AG10803 (cell line): ENCODE measurements around the gene KYAT1.

Experiments
- DNase-seq: peaks from one replicate; pipeline ENCODE4 v3.0.0; 2010; ENCODE audit warnings: low read depth
- H3K4me3 ChIP-seq: 2 replicates; pipeline ENCODE4 v1.5.1; 2011; ENCODE audit warnings: mild to moderate bottlenecking, low read length, control low read depth
- TF ChIP-seq, protein P1 (sequence below): conservative IDR thresholded peaks from 2 replicates; pipeline ENCODE4 v1.5.1; 2011; ENCODE audit warnings: mild to moderate bottlenecking, low read length, control low read depth, inconsistent platforms

Gene KYAT1

DNA sequence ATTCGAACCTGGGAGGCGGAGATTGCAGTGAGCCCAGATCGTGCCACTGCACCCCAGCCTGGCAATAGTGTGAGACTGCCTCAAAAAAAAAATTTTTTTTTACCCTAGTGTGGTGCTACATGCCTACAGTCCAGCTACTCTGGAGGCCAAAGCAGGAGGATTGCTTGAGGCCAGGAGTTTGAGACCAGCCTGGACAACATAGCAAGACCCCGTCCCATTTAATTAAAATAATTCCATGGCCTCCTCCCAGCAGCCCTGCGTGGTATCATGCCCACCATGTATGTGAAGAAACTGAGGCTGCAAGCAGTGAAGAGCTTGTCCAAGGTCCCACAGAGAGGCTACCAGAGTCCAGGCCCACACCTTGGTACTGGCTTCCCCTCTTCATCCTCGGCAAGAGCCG lies 19.6 kb upstream of the KYAT1 start:
- TF ChIP-seq, protein P1, sequence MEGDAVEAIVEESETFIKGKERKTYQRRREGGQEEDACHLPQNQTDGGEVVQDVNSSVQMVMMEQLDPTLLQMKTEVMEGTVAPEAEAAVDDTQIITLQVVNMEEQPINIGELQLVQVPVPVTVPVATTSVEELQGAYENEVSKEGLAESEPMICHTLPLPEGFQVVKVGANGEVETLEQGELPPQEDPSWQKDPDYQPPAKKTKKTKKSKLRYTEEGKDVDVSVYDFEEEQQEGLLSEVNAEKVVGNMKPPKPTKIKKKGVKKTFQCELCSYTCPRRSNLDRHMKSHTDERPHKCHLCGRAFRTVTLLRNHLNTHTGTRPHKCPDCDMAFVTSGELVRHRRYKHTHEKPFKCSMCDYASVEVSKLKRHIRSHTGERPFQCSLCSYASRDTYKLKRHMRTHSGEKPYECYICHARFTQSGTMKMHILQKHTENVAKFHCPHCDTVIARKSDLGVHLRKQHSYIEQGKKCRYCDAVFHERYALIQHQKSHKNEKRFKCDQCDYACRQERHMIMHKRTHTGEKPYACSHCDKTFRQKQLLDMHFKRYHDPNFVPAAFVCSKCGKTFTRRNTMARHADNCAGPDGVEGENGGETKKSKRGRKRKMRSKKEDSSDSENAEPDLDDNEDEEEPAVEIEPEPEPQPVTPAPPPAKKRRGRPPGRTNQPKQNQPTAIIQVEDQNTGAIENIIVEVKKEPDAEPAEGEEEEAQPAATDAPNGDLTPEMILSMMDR = no peak
- DNase-seq = no peak
- no peak overlapping the region for H3K4me3 ChIP-seq

DNA sequence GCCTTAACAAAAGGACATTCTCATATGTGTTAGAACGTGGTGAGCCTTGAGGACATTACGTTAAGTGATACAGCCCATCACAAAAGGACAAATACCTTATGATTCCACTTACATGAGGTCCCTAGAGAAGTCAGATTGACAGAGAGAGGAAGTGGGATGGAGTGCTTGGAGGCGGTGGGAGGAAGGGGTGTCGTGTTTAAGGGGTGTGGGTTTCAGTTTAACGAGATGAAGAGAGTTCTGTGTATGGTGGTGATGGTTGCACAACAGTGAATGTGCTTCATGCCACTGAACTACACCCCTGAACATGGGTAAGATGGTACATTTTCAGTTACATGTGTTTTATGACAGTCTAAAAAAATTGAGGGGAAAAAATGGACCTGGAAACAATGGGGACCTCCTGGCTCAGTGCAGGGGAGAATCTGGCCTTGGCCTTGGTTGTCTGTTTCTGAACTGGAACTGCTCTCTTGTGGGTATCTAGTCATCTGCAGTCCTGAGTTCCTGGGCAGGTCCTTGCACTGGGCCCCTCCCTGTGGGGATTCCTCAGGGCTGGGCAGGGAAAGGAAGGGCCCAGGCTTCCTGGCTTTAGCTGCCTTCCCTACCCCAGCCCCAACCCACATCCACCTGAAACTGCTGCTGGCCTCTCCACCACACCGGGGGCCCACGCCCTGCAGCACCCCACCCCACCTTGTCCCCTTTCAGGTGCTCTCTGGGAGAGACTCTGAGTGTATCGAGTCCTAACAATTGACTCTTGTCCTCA lies 18.0 kb upstream of the KYAT1 start:
- no peak for DNase-seq
- H3K4me3 ChIP-seq = no peak overlapping the region
- TF ChIP-seq, protein P1 = no peak

DNA sequence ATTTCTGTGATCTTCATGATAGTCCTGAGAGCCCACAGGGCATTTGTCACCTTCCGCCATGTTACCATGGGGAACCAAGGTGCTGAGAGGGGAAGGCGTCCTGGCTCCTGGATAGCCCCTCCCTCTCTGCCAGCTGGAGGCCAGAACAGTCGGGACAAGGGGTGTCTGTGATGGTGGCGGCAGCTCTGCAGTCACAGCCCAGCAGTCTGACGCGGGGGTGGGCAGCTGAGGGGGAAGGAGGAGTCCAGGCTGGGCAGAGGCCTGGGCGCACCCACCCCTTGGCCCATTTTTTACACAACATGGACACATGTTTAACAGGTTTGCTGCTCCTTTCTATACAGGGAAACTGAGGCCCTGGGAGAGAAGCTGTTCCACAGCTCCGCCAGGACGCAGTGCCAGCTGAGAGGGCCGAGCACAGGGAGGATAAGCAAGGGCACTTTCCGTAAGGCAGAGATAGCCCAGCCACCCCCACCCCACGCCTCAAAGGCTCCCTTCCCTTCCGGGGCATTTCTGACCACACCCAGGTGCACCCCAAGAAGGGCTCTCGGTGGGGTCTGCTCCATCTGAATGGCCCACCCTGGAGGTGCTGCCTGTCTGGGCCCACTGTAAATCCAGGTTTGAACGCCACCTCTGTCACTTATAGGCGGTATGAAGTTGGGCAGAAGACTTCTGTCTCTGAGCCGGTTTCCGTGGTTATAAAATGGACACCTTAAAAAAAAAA lies 17.3 kb upstream of the KYAT1 start:
- TF ChIP-seq, protein P1 = no peak
- no peak overlapping the region for H3K4me3 ChIP-seq
- no peak for DNase-seq

DNA sequence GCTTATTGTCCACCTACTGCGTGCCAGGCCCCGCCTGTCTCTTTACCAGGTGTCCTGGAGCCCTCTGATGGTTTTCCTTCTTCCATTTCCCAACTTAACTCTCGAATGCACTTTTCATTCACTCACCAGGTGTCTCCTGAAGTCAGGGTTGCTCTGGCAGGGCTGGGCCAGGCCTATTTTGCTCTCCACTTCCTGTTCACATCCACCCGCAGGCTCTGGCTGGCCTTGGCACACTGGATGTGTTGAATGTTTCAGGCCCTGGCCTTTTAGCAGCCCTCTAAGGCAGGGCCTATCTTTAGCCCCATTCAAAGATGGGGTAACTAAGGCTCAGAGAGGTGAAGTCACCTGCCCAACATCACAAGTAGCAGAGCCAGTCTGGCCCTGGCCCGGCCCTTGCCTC lies 16.6 kb upstream of the KYAT1 start:
- no peak overlapping the region for H3K4me3 ChIP-seq
- DNase-seq = no peak
- TF ChIP-seq, protein P1 = no peak

GRCh38 chr9:128895556-128895955 lies 13.8 kb upstream of the KYAT1 start:
- TF ChIP-seq, protein P1 = no peak
- no peak overlapping the region for H3K4me3 ChIP-seq
- DNase-seq = no peak

GRCh38 chr9:128894764-128895163 lies 13.0 kb upstream of the KYAT1 start:
- TF ChIP-seq, protein P1 = no peak
- no peak overlapping the region for H3K4me3 ChIP-seq
- no peak for DNase-seq

DNA sequence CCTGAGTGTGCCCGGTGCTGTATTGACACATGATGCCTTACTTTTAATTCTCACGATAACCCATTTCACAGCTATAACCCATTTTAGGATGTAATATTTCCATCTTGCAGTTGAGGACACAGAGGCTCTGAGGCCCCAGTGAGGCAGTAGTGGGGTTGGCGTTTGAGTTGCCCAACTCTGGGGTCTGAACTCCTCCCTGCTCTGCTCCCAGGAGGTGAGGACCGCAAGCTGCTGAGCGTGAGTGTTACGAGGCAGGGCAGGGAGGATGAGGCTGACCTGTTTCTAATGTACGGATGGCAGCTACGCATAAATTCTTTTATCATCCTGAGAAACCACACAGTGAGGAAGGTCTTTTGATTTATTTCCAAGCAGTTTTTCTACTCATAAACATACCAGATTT lies 11.6 kb upstream of the KYAT1 start:
- DNase-seq = no peak
- H3K4me3 ChIP-seq = no peak overlapping the region

More for the DNA sequence above, 11.6 kb upstream of the KYAT1 start:
- TF ChIP-seq, protein P1 = no peak
